GM21390 (cell line): ENCODE data around the gene SMARCAD1.
"Not testable (repeated sequence)": the region's sequence is repeated elsewhere in the genome, so short reads cannot be mapped to it uniquely, and the experiment has no call there.

Experiments used
- ATAC-seq: cut with Tn5 transposase; IDR thresholded peaks from one replicate; pipeline ENCODE4 v1.9.1; 2021; ENCODE audit not compliant: unreplicated experiment

The SMARCAD1 gene

GRCh38 chr4:94285666-94286065 is 78.0 kb downstream of the SMARCAD1 start:
- no peak for ATAC-seq

DNA sequence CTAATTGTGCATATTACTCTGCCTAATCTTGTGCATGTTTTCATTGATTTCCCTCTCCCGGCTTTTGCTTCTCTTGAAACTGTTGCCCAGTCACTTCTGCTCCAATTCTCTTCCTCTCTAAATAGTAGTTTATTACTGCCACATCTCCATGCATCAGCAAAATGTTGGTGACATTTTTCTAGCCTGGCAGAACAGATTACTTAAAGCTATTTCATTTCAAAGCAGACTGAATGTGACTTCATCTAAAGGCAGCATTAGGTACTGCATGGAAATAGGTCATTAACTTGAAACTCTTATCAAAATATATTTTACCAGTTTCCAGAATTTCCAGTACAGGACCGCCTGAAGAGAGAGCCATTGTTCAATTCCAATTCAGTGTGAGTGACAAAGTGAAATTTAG is 82.6 kb downstream of the SMARCAD1 start:
- no peak for ATAC-seq

GRCh38 chr4:94293981-94294380 is 86.3 kb downstream of the SMARCAD1 start:
- not testable (repeated sequence) for ATAC-seq

DNA sequence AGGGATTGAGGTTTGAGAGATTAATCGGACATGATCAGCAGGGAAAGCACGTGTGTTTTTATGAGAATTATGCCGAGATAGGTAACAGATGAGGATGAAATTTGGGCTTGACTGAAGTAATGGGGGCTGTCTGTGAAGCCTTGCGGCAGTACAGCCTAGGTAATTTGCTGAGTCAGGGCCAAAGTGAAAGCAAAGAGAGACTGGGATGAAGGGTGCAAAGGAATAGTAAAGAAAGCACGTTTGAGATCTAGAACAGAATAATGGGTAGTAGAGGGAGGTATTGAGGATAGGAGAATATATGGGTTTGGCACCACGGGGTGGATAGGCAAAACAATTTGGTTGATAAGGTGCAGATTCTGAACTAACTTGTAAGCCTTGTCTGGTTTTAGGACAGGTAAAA is 87.8 kb downstream of the SMARCAD1 start:
- ATAC-seq: not testable (repeated sequence)

GRCh38 chr4:94298725-94299252 is 91.1 kb downstream of the SMARCAD1 start:
- ATAC-seq: no peak

- ATAC-seq: no peak
These were observed 94.5 kb downstream of the SMARCAD1 start for GRCh38 chr4:94302191-94302590.

DNA sequence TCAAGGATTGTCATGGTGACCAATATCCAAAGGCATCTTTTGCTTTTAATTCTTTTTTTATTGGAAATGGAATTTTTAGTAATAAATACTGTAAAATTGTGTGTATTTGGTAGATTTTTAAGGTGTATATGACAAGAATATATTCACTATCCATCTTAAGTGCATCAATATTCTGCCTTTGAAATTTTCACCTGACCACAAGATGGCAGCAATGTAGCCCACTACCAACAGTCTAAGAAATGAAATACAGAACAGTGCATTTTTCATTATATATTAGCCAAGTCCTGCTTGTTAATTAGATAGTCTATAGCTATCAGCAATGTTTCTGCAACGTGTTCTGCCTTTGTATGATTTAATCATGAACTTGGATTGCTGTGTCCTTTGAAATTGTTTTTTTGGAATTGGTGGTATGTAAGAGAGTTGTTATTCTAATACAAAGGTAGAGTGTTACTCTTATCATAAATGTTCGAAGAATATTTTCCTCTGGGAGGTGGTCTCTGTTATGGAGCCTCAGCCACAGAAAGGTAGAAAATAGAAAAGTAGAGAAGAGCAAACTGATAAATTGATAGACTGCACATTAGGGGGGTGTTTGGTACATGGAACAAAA is 96.8 kb downstream of the SMARCAD1 start:
- ATAC-seq: peak; percentile 66

DNA sequence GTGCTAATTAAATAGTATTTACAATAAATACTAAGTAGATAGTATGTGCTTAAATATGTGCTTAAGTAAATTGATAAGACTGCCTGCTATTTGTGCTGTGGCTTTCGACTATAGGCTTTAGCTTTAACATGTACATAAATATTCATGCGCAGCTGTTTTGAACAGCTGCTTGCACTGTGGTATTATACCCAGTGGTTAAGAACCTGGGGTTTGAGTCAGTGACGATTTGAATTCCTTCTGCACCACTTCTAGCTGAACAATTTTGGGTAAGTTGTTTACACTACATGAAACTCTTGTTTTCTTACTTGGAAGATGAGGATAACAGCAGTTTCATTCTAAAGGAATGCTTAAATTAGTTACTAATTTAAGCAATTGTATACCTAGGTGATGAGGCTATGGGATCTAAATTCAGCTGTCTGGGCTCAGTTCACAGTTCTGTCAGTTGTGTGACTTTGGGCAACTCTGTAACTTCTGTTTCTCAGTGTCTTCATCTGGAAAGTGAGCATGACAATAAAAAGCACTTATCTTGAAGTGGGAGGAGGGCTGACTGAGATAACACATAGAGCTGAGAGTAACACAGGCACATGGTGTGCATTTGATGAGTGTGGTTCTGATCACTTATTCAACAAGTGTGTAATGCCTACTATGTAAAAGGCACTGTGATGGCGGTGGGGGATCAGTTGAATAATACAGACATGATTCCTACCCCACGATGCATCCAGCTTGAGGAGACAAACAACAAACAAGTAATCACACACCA is 98.0 kb downstream of the SMARCAD1 start:
- ATAC-seq: no peak

- no peak for ATAC-seq
These were observed 99.0 kb downstream of the SMARCAD1 start for GRCh38 chr4:94306713-94307112.

DNA sequence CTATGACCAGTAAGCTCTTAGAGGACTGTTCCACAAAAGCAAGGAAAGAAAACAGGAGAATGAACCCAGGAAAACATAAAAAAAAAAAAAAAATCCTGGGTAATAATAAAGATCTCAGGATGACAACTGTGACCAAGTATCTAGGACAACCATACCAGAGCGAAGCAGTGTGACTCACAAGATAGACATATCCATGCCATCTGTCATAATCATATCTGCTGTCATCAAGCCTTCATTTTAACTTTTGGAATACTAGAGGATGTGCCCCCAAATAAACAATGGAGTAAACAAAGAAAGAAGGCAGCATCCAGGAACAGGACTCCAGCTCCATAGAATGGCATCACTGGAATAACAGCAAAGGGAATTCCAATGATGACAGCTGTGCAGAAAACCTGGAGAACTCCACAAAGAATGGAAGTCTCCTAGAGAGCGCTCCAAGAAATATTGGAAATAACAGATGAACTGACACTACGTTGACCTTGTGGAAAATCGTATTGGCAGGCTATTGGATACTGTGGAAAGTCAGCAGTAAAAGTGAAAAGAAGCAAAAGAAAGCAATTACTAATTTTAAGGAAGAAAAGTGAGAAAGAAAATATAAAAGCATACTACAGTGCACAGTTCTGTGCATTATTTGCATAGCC is 99.7 kb downstream of the SMARCAD1 start:
- no peak for ATAC-seq

- ATAC-seq: not testable (repeated sequence)
These were observed 112.3 kb downstream of the SMARCAD1 start for GRCh38 chr4:94319927-94320326.

DNA sequence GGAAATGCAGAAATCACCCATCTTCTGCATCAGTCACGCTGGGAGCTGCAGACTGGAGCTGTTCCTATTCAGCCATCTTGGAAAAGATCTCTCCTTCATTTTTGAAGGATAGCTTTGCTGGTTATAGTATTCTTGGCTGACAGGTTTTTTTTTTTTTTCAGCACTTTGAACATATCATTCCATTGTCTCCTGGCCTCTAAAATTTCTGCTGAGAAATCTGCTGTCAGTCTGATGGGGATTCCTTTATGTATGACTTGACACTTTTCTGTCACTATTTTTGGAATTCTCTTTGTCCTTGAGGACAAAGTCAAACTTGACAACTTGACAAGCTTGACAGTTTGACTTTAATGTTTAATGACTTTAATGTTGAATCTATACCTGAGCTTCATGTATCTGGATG is 118.2 kb downstream of the SMARCAD1 start:
- ATAC-seq: no peak

DNA sequence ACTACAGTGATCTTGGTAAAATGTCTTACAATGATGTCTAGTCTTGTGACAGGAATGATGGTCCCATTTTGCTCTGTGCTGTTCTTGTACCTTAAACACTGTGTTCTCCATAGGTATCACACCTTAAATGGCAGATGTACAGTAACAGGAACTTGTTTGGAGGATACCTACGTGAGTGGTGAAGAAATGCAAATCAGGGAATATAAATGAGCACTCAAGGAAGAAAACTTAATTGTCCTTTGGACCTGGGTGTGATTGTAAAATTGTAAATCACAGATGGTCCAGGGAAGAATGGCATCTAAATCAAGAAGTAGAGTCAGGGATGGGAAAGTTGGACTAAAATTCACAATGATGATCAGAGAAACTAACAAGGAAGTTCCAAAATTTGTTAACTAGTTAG is 122.3 kb downstream of the SMARCAD1 start:
- ATAC-seq: no peak

- no peak for ATAC-seq
These were observed 125.4 kb downstream of the SMARCAD1 start for GRCh38 chr4:94332983-94333590.

DNA sequence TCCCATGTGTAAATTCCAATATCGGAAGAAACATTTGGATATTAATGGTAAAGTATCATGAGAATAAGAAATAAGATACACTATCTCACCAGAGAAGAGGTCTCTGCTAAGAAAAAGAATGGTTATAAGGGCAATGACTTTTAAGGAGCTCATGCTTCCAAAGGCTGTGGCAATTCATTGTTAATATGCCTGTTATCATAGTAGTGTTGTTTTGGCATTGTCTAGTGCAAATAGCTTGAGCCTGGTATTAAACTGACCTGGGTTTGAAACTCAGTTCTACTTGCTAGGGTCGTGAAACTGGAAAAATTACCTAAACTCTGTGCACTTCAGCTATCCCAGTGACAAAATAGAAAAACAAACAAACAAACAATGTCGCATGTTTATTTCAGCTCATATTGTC is 126.2 kb downstream of the SMARCAD1 start:
- no peak for ATAC-seq

DNA sequence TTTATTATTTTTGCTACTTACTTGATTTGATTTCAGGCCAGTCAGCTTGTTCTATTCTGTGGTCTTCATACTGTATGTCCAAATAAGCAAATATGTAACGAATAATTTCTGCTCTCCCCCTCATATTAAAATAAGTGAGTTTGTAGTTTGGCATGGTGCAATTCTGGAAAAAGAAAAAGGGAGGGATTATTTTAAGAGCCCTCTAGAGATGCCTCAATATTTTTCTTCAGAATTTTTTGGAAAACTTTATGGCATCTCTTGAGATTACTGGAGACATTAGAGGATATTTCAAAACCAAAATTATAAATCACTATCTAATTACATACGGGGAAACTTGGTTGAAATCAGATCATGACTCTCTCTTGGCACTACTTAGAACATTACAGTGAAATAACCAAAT is 126.8 kb downstream of the SMARCAD1 start:
- ATAC-seq: no peak

DNA sequence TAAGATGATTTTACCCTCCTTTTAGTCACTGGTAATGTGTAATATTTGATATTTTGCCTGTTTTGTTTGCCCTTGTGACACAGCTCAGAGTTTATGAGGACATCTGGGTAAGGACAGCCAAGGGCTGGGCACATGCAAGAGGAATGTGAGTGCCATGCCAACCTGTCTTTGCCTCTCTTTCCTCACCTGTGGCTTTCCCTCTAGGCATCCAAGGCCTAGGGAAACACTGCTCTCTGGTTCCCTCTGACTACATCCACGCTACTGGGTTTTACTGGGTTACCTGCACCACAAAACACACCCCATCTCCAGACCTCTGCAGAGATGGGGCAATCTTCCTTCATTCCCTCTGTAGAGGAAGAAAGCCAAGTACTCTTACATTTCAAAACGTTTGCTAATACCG is 127.3 kb downstream of the SMARCAD1 start:
- ATAC-seq: no peak

DNA sequence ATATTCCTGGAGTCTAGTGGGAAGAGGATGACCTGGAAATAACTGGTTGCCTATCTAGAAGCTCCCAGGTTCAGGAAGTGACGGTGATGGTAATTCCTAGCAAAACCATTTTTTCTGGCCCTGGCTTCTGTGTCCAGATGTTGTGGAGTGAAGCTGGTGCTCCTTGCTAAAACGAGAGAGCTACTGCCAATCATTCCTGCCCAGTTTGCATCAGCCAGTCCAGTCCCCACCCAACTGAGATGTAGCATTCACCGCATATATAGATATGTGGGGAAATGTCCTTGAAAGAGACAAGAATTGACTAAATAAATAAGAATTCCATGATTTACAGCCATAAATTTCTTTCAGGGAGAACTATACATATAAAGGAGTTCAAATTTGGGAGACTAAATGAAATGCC is 128.6 kb downstream of the SMARCAD1 start:
- ATAC-seq: no peak

DNA sequence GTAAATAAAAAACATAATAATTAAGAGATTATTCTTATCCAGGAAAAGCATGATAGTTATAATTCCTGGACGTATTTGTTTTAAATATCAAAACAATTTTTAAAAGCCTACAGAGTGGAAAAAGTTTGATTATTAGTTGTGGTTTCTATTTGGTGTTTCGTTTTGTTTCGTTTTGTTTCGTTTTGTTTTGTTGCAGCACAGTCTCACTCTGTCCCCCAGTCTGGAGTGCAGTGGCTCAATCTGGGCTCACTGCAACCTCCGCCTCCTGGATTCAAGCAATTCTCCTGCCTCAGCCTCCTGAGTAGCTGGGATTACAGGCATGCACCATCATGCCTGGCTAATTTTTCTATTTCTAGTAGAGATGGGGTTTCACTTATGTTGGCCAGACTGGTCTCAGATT is 129.1 kb downstream of the SMARCAD1 start:
- ATAC-seq: not testable (repeated sequence)

DNA sequence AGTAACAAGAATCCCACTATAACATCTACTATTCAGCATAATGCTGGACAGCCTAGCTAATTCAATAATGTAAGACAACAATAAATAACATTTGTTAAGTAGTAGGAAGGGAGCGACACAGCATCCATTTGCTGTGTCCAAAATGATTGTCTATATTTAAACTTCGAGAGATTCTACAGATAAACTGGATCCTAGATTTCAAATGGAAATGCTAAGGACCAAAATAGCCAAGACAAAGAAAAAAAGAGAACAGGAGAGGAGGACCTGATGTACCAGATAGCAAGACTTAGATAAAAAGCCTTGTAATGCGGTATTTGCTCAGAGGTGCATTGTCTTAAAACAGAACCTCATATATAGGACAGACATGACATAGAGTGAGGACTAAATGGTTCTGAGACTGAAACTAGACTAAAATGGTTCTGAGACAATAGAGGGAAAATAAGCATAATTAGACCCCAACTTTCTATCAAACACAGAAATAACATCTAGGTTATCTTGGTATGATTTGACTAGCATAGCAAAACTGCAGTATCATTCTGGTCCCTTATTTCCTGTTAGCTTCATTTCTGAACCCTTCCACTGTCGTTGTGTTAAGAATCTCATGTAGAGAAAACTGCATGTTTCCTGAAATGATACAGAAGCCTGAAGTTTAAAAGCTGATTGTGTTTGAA is 131.2 kb downstream of the SMARCAD1 start:
- ATAC-seq: peak; percentile 77

- ATAC-seq: no peak
These were observed 132.1 kb downstream of the SMARCAD1 start for GRCh38 chr4:94339779-94340178.
